PC-3 (cell line): ENCODE data around the gene CCDC38. TPM values are rescaled to one million over a fixed set of nuclear protein-coding genes. Genes with fewer than 3 reads are reported as not detected.

Source experiments
- ATAC-seq: fragments of 200-7000 bp; cut with Tn5 transposase; 2 replicates; pipeline ENCODE4 v1.9.1; 2020; ENCODE audit warnings: mild to moderate bottlenecking, moderate library complexity
- BruUV-seq: library from RNA; stranded (reverse); fragments of 400-500 nt; replicated peaks from 2 replicates; lab custom pipeline; 2021; lab: Mats Ljungman, UMichigan
- CTCF ChIA-PET: fragments of 300-600 bp; sonication (Branson Sonifier 250); formaldehyde crosslinking; loops from one replicate; lab custom pipeline; 2022; ENCODE audit warnings: antibody characterized with exemption; lab: Charles Lee
- POLR2A ChIA-PET: fragments of 300-600 bp; sonication (Branson Sonifier 250); formaldehyde crosslinking; loops from one replicate; lab custom pipeline; 2022; ENCODE audit warnings: antibody characterized with exemption; ENCODE audit not compliant: unreplicated experiment; lab: Charles Lee
- DNase-seq: peaks from one replicate; pipeline ENCODE4 v3.0.0-alpha.2; 2015
- H2AFZ ChIP-seq: fragments of 300-600 bp; sonication (generic); 2 replicates; pipeline ENCODE4 v1.6.0; 2016; ENCODE audit warnings: antibody characterized with exemption, low read length
- H3F3A ChIP-seq: fragments of 300-600 bp; sonication (generic); one replicate; pipeline ENCODE4 v1.6.0; 2017; ENCODE audit warnings: antibody characterized with exemption, low read length, control low read depth, mild to moderate bottlenecking; ENCODE audit not compliant: unreplicated experiment
- H3K27ac ChIP-seq: fragments of 300-600 bp; sonication (generic); 2 replicates; pipeline ENCODE4 v1.5.1; 2016; ENCODE audit warnings: mild to moderate bottlenecking, low read length
- H3K27me3 ChIP-seq: fragments of 300-600 bp; sonication (generic); 2 replicates; pipeline ENCODE4 v1.6.1; 2016; ENCODE audit warnings: low read length, mixed read lengths
- H3K36me3 ChIP-seq: fragments of 300-600 bp; sonication (generic); 2 replicates; pipeline ENCODE4 v1.6.1; 2016; ENCODE audit warnings: low read depth, mixed run types, low read length, mixed read lengths
- H3K4me1 ChIP-seq: fragments of 300-600 bp; sonication (generic); 2 replicates; pipeline ENCODE4 v1.5.1; 2016; ENCODE audit warnings: low read length; ENCODE audit not compliant: insufficient read depth
- H3K4me2 ChIP-seq: fragments of 300-600 bp; sonication (generic); 2 replicates; pipeline ENCODE4 v1.6.0; 2016; ENCODE audit warnings: low read length
- H3K4me3 ChIP-seq: fragments of 300-600 bp; sonication (generic); 2 replicates; pipeline ENCODE4 v1.5.1; 2016; ENCODE audit warnings: mild to moderate bottlenecking, low read length, mixed read lengths
- H3K79me2 ChIP-seq: fragments of 300-600 bp; sonication (generic); 2 replicates; pipeline ENCODE4 v1.6.1; 2017; ENCODE audit warnings: low read length, mixed read lengths
- H3K9ac ChIP-seq: fragments of 300-600 bp; sonication (generic); 2 replicates; pipeline ENCODE4 v1.6.0; 2016; ENCODE audit warnings: mild to moderate bottlenecking, low read length
- H3K9me2 ChIP-seq: fragments of 300-600 bp; sonication (generic); replicated peaks from 2 replicates; pipeline ENCODE4 v1.6.1; 2016; ENCODE audit warnings: mixed run types, low read length, mixed read lengths
- H3K9me3 ChIP-seq: fragments of 300-600 bp; sonication (generic); 2 replicates; pipeline ENCODE4 v1.6.1; 2016; ENCODE audit warnings: low read length, mixed read lengths
- H4K20me1 ChIP-seq: fragments of 300-600 bp; sonication (generic); 2 replicates; pipeline ENCODE4 v1.6.1; 2016; ENCODE audit warnings: low read length, mixed read lengths
- CTCF ChIP-seq: fragments of 300-600 bp; sonication (generic); conservative IDR thresholded peaks from 2 replicates; pipeline ENCODE4 v1.5.1; 2017; ENCODE audit warnings: antibody characterized with exemption, low read depth, mild to moderate bottlenecking, low read length
- EZH2 ChIP-seq: fragments of 300-600 bp; sonication (generic); IDR thresholded peaks from one replicate; pipeline ENCODE4 v1.6.1; 2017; ENCODE audit warnings: antibody characterized with exemption, mild to moderate bottlenecking, low read length; ENCODE audit not compliant: unreplicated experiment
- EZH2phosphoT487 ChIP-seq: fragments of 300-600 bp; sonication (generic); IDR thresholded peaks from 2 replicates; pipeline ENCODE4 v1.6.1; 2018; ENCODE audit warnings: mild to moderate bottlenecking, antibody characterized with exemption, low read length, borderline replicate concordance
- intact Hi-C: fragments of 100-400 bp; cut with micrococcal nuclease; formaldehyde crosslinking; loops from 2 replicates; pipeline ENCODE4 v1.9.0; 2023
- total RNA-seq: library from RNA; depleted of rRNA; stranded (reverse); fragments of >200 nt; gene quantifications from 2 replicates; pipeline ENCODE4 v1.2.3, GENCODE V29; 2014

Gene CCDC38
- total RNA-seq, 1 experiment from 2014 or later: not detected

GRCh38 chr12:95967301-95967700 is 24.9 kb upstream of the CCDC38 start:
- ATAC-seq: no peak
- BruUV-seq: no TSS peak

GRCh38 chr12:95966287-95966870 is 24.0 kb upstream of the CCDC38 start:
- ATAC-seq (no peak), DNase-seq (no peak)
- Histone ChIP-seq H2AFZ (no peak overlapping the region), H4K20me1 (no peaks in the 10 kb centered on the region), H3K9me3 (no peaks in the 10 kb centered on the region), H3F3A (no peaks in the 10 kb centered on the region), H3K9me2 (no peaks in the 10 kb centered on the region), H3K27ac (no peak overlapping the region), H3K79me2 (no peaks in the 10 kb centered on the region), H3K4me1 (no peaks in the 10 kb centered on the region), H3K36me3 (no peaks in the 10 kb centered on the region), H3K9ac (no peak overlapping the region), H3K4me2 (no peak overlapping the region), H3K4me3 (no peak overlapping the region), H3K27me3 (no peaks in the 10 kb centered on the region)
- ChIA-PET CTCF (no interaction called here), POLR2A (no interaction called here)
- intact Hi-C loops: no loop called here
- TF ChIP-seq CTCF: no peak
- TF ChIP-seq EZH2: no peak
- no peak for TF ChIP-seq EZH2phosphoT487
- no TSS peak for BruUV-seq

More at GRCh38 chr12:95967301-95967700, 24.9 kb upstream of the CCDC38 start:
- Histone ChIP-seq H3F3A (no peaks in the 10 kb centered on the region), H3K27me3 (no peaks in the 10 kb centered on the region), H3K4me3 (no peak overlapping the region), H3K9me3 (no peaks in the 10 kb centered on the region), H3K79me2 (no peaks in the 10 kb centered on the region), H3K4me2 (no peak overlapping the region), H3K36me3 (no peaks in the 10 kb centered on the region), H2AFZ (no peak overlapping the region), H4K20me1 (no peaks in the 10 kb centered on the region), H3K9ac (no peak overlapping the region), H3K27ac (no peak overlapping the region), H3K4me1 (no peaks in the 10 kb centered on the region), H3K9me2 (no peaks in the 10 kb centered on the region)
- no peak for DNase-seq
- intact Hi-C loops: no loop called here
- CTCF ChIA-PET: no interaction called here
- POLR2A ChIA-PET: no interaction called here
- no peak for TF ChIP-seq EZH2phosphoT487
- TF ChIP-seq EZH2: no peak
- TF ChIP-seq CTCF: no peak

- H3K27me3 ChIP-seq: no peaks in the 10 kb centered on the region
- no peaks in the 10 kb centered on the region for H4K20me1 ChIP-seq
- H3K4me1 ChIP-seq: no peaks in the 10 kb centered on the region
- H2AFZ ChIP-seq: no peak overlapping the region
- H3K36me3 ChIP-seq: no peaks in the 10 kb centered on the region
- BruUV-seq: no TSS peak
- H3K9me3 ChIP-seq: no peaks in the 10 kb centered on the region
- H3K79me2 ChIP-seq: no peaks in the 10 kb centered on the region
- CTCF ChIA-PET: interaction anchor here (0.5 to 0.6 kb wide), 3 partner anchors 36 to 409 kb away, joined by 3 read pairs; no protein-coding TSS in a partner anchor
- H3K4me3 ChIP-seq: no peak overlapping the region
- H3K9ac ChIP-seq: no peak overlapping the region
- ATAC-seq (peak; percentile 86), DNase-seq (peak; percentile 52)
- H3K4me2 ChIP-seq: no peak overlapping the region
- no peak overlapping the region for H3K27ac ChIP-seq
- no peak for TF ChIP-seq EZH2phosphoT487
- TF ChIP-seq CTCF: peak; percentile 69
- intact Hi-C loops: no loop called here
- H3F3A ChIP-seq: no peaks in the 10 kb centered on the region
- no peaks in the 10 kb centered on the region for H3K9me2 ChIP-seq
- POLR2A ChIA-PET: no interaction called here
Measured at GRCh38 chr12:95963096-95963495, 20.7 kb upstream of the CCDC38 start.
